Umbilical cord (tissue), 2 donors: ENCODE measurements around the gene RHOG. TPM values are rescaled to one million over a fixed set of nuclear protein-coding genes. Genes with fewer than 3 reads are reported as not detected.
A peak's percentile ranks its signal among the peaks of the same experiment; 100 is the strongest.
"Not testable (repeated sequence)": the region's sequence is repeated elsewhere in the genome, so short reads cannot be mapped to it uniquely, and the experiment has no call there.

ENCODE experiments used
- DNase-seq: peaks from one replicate; pipeline ENCODE4 v3.0.0-alpha.2; 2015; ENCODE audit warnings: low spot score
- total RNA-seq: library from RNA; depleted of rRNA; stranded (reverse); fragments of >200 nt; gene quantifications from one replicate; pipeline ENCODE4 v1.2.3, GENCODE V29; 2014; ENCODE audit warnings: low replicate concordance; ENCODE audit not compliant: insufficient read depth

The RHOG gene
- total RNA-seq, 1 donor from 2014 or later, result 8.7 TPM

GRCh38 chr11:3808861-3809623 lies 31.7 kb downstream of the RHOG start:
- DNase-seq, result no peak

- DNase-seq, result peak; percentile 66
Observed at GRCh38 chr11:3807909-3808860, 32.6 kb downstream of the RHOG start, which contains the start of gene PGAP2. PGAP2 (plus strand) TSS chr11:3808560; CDS start chr11:3811260, 2,700 bp downstream.

DNA sequence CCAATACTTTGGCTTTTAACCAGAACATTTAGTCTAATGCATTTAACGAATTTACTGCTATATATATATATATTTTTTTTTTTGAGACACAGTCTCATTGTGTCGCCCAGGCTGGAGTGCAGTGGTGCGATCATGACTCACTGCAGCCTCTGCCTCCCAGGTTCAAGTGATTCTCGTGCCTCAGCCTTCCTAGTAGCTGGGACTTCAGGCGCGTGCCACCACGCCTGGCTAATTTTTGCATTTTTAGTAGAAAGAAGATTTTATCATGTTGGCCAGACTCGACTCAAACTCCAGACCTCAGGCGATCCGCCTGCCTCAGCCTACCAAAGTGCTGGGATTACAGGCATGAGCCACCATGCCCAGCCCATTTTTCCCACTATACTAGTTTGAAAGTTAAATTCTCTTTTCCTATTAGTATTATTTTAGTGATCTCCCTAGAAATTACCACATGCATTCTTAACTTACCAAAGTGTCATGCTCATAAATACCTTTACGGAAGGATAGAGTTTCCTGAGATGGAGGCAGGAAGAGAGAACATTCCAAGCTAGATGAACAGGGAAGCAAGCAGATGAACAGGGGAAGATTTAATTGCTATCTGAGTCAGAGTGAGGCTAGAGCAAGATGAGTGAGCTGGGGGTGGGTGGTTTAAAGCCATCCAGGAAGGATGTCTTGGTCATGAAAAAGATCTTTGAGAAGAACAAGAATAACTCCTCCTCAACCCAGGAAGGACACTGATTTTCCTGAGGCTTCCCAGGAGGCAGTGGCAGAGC lies 36.8 kb downstream of the RHOG start:
- DNase-seq, result no peak

- DNase-seq, result no peak
Observed at GRCh38 chr11:3802011-3802790, 38.6 kb downstream of the RHOG start.

GRCh38 chr11:3799873-3800272 lies 40.9 kb downstream of the RHOG start:
- no peak for DNase-seq

DNA sequence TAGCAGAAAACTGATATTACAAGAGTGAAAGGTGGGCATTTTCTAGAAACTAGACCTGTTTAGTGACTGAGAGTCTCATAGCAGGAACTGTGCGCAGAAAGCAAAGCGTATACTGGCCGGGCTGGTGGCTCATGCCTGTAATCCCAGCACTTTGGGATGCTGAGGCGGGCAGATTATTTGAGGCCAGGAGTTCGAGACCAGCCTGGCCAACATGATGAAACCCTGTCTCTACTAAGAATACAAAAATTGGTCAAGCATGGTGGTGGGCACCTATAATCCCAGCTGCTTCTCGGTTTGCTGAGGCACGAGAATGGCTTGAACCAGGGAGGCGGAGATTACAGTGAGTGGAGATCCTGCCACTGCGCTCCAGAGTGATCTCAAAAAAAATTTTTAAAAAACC lies 41.6 kb downstream of the RHOG start:
- DNase-seq, result no peak

DNA sequence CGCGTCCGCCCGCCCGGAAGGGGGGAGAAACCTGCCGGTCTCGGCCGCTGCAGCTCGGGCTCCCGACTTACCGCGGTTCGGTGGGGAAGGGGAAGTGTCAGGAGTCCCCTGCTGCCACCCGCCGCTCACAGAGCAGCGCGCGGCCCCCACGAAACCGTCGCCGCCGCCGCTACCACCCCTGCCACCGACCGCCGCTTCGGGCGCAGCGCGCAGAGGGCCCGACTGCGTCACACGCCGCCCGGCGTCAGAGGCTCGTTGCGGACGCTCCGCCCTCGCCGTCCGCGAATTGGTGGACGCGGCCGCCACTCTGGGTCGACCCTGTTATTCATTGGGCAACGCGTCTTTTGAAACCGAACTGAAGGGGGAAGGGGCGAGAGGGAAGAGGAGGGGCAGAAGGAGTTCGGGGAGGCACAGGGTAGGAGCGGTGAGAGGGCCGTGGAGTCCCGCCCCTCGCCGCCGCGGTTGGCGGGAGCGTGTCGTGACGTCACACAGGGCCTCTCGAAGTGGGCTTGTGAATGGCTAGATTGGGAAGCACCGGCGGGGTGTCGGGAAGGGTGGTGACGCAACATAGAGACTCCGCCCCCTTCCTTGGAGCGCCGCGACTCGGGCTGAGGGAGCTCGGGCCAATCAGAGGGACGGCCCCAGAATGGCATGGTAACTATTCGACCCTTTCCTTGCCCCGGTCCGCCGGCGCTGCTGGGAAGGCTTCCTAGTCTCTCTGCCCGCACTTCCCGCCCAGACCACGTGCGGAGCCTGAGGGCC lies 43.2 kb downstream of the RHOG start, which contains the start of gene NUP98:
TSS of gene NUP98 (minus strand) at position 226 of the 762 bp plus-strand sequence. CDS start 15,437 bp downstream, outside the sequence.
- DNase-seq, result peak; percentile 100

- DNase-seq, result no peak
Observed at GRCh38 chr11:3796801-3797328, 43.9 kb downstream of the RHOG start.

GRCh38 chr11:3796346-3796745 lies 44.4 kb downstream of the RHOG start:
- no peak for DNase-seq

DNA sequence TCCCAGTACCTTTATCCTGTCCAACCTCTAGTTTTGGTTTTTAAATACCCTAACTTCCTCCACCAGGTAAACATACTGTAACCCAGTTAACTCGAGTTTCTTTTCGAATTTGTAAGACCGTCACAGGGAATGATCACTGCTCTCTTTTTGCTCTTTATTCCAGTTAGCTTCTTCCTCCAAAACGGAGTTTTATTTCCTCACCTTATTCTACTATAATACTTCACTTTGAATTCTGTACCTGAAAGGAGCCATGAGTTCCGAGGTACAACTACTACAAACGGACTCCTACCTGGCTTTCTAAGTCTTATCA lies 44.8 kb downstream of the RHOG start:
- DNase-seq, result no peak

GRCh38 chr11:3795131-3796001 lies 45.4 kb downstream of the RHOG start:
- no peak for DNase-seq

- not testable (repeated sequence) for DNase-seq
Observed at GRCh38 chr11:3794387-3794786, 46.4 kb downstream of the RHOG start.

GRCh38 chr11:3786781-3787428 lies 53.9 kb downstream of the RHOG start:
- DNase-seq, result no peak

GRCh38 chr11:3783611-3784010 lies 57.1 kb downstream of the RHOG start:
- no peak for DNase-seq

DNA sequence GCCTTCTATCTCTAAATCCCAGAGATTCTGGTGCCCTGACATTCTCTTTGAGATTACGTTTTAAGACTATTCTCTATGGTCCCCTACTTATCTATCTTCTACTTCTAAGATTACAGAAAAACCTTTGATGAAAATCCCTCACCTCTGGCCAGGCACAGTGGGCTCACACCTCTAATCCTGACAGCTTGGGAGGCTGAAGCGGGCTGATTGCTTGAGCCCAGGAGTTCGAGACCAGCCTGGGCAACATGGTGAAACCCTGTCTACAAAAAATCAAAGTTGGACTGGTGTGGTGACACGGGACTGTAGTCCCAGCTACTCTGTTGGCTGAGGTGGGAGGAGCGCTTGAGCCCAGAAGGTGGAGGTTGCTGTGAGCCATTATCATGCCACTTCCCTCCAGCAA lies 57.8 kb downstream of the RHOG start:
- no peak for DNase-seq

GRCh38 chr11:3781423-3781822 lies 59.3 kb downstream of the RHOG start:
- no peak for DNase-seq
